Skeletal muscle satellite cell (primary cell): Measurements from ENCODE around the gene SPAG8.

Source experiments
- H3K27me3 ChIP-seq: 2 replicates; pipeline ENCODE4 v1.7.0; 2013; ENCODE audit warnings: low read length; ENCODE audit not compliant: control insufficient read depth, insufficient read depth
- H3K36me3 ChIP-seq: 2 replicates; pipeline ENCODE4 v1.7.0; 2013; ENCODE audit warnings: mild to moderate bottlenecking, control low read depth, low read length; ENCODE audit not compliant: insufficient read depth
- H3K4me1 ChIP-seq: 2 replicates; pipeline ENCODE4 v1.7.0; 2013; ENCODE audit warnings: low read length; ENCODE audit not compliant: control insufficient read depth, insufficient read depth
- H3K4me2 ChIP-seq: 2 replicates; pipeline ENCODE4 v1.7.0; 2013; ENCODE audit warnings: mild to moderate bottlenecking, low read length
- H3K4me3 ChIP-seq: 2 replicates; pipeline ENCODE4 v1.7.0; 2013; ENCODE audit warnings: low read length
- H3K9ac ChIP-seq: 2 replicates; pipeline ENCODE4 v1.7.0; 2013; ENCODE audit warnings: mild to moderate bottlenecking, low read depth, low read length, moderate library complexity
- H3K9me3 ChIP-seq: replicated peaks from 2 replicates; pipeline ENCODE4 v1.7.0; 2013; ENCODE audit warnings: mild to moderate bottlenecking, control low read depth, low read length

SPAG8 gene

DNA sequence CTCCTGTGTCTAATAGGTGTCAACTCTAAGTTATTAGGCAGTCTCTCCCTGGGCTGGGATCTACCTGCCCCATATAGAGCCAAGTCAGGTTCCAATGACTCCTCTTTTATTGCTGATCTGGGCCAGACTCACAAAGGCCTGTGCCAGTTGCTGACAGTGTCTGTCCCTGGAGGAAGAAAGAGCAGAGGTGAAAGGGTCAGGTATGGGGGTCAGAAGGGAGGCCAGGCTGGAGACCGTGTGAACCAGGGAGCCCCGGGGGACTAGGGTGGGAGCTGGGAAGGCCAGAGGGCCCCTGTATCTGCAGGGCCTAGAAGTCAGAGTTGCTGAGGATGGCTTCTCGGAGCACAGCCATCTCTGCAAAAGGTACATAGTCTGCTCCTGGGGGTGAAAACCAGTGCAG lies 6.3 kb upstream of the SPAG8 start:
- peaks cover 11% of the 10 kb centered on the region for H3K4me1 ChIP-seq
- H3K9me3 ChIP-seq = no peaks in the 10 kb centered on the region
- H3K27me3 ChIP-seq = peaks cover 5% of the 10 kb centered on the region
- no peak overlapping the region for H3K9ac ChIP-seq
- no peak overlapping the region for H3K4me2 ChIP-seq
- no peak overlapping the region for H3K4me3 ChIP-seq
- no peaks in the 10 kb centered on the region for H3K36me3 ChIP-seq

DNA sequence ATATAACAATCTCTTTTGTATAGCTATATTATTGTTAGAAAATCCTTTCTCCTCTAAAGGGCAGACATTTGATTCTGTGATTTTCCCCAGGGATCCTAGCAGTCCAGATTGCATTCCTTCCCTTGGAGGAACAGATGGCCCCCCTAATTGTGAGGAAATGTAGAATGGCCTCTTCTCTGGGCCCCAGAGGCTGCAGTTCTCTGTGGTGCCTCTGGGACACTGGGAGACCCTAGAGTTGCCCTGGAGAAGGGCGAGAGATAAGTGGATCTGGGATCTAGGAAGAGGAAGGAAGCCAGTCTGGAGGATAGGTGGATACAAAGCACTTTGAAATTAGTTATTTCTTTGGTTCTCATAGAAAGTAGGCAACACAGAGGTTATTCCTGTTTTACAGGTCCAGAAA lies 4.6 kb upstream of the SPAG8 start:
- Histone ChIP-seq H3K36me3 (no peaks in the 10 kb centered on the region), H3K4me2 (no peak overlapping the region), H3K4me1 (peaks cover 17% of the 10 kb centered on the region), H3K27me3 (peaks cover 5% of the 10 kb centered on the region), H3K9ac (no peak overlapping the region), H3K4me3 (no peak overlapping the region), H3K9me3 (no peaks in the 10 kb centered on the region)

DNA sequence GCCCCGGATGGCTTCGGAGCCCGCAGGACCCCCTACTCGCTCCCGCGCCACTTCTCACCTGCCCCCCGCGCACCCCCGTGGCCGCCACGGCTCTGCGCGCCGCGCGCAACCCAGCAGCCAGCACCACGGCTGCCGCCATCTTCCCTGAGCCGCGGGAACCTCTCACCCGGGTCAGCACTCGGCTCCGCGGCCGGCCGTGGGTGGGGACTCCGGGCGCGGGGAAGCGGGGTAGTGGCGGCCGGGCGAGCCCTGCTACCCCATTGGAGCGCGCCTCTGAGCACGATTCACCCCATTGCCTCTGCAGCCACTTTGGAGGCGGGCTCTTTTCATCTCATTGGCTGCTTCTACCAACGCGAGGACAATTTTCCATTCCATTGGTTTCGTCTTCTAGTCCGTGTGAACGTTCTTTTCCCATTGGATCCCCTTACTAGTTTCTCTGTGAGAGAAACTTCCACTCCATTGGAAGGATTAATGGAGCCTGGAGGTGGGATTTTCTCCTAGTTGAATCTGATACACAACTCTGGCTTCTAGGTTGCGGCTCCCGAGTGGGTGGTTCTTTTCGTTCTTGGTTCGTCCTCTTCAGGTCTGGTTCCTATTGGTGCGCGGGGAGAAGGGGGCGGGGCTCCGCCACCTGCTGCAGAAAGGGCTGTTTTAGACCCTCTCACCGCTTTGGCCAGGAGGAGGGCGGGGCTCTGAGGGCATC lies 2.9 kb upstream of the SPAG8 start, which contains the start of gene HINT2:
HINT2 (minus strand) TSS at position 202 of the 703 bp plus-strand sequence; CDS start at position 139, 63 bp downstream.
- peak within 1 kb of the TSS; percentile 90 for H3K4me2 ChIP-seq
- H3K27me3 ChIP-seq = peaks cover 5% of the 10 kb centered on the region
- H3K36me3 ChIP-seq = no peaks in the 10 kb centered on the region
- peaks cover 21% of the 10 kb centered on the region for H3K4me1 ChIP-seq
- H3K4me3 ChIP-seq = peak within 1 kb of the TSS; percentile 81
- H3K9me3 ChIP-seq = no peaks in the 10 kb centered on the region
- peak within 1 kb of the TSS; percentile 84 for H3K9ac ChIP-seq

DNA sequence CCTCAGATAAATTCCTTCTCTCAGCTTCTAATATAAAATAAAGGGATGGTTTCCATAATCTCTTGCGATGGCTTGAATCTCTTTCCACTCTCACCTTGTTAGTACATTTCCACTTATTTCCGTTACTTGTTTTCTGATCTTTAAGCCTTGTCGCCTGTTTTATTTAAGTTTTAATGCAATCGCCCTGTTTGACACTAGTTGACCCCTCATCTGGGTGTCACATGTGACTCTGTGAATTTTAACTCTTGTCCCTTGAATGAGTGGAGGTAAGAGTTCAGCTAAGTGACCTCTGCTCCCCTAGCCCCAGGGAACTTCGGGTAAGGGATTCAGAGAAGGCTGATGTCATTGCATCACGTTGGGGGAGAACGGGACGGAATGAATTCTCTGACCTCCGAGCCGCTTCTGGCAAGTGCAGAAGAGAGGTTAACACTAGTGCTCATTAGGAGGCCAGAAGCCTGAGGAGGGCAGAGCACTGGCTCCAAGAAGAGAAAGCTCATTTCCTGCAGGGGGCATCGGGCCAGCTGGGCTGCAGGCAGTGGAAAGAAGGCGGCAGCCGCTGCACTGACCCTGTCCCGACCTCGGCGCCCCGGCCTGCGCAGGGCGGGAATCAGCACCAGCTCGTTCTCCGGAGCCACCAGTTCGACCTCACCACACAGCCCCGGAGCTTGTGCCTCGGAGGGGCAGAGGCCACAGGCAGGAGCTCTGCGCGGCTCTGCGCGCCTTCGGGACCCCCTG lies 2.2 kb upstream of the SPAG8 start:
- Histone ChIP-seq H3K4me1 (peaks cover 21% of the 10 kb centered on the region), H3K4me2 (peak overlapping the region; percentile 90), H3K27me3 (peaks cover 5% of the 10 kb centered on the region), H3K9me3 (no peaks in the 10 kb centered on the region), H3K36me3 (peaks cover under 1% of the 10 kb centered on the region), H3K4me3 (peak overlapping the region; percentile 81), H3K9ac (peak overlapping the region; percentile 84)

DNA sequence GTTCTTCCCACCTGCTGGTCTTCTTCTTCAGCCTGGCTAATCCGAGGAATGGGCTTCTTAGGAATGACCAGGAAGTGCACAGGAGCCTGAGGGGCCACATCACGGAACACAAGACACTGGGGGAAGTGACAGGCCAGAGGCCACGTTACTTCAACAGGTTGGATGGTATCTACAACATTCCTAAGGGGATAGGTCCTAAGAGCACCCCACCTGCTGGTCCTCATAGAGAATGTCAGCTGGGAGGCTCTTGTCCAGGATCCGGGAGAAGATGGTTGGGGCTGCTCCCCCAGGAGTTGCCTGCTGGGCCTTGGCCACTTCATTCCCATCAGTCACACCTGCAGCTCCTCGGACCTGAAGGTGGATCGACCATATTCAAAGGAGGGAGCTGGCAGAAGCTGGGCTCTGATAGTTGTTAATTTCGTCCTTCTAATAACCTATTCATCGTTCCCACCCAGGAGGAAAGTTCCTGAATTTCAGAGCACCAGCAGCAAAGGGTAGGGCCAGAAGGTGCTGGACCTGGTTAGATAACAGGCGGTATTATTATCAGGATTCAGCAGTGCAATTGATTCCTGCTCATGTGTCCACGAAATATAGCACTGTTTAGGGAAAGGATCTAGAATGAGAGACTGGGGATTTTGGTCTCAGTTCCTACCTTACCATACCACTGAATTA lies 1.5 kb upstream of the SPAG8 start:
- Histone ChIP-seq H3K4me1 (peaks cover 21% of the 10 kb centered on the region), H3K4me2 (peak overlapping the region; percentile 90), H3K27me3 (peaks cover 5% of the 10 kb centered on the region), H3K36me3 (peaks cover 7% of the 10 kb centered on the region), H3K4me3 (no peak overlapping the region), H3K9me3 (no peaks in the 10 kb centered on the region), H3K9ac (peak overlapping the region; percentile 84)

DNA sequence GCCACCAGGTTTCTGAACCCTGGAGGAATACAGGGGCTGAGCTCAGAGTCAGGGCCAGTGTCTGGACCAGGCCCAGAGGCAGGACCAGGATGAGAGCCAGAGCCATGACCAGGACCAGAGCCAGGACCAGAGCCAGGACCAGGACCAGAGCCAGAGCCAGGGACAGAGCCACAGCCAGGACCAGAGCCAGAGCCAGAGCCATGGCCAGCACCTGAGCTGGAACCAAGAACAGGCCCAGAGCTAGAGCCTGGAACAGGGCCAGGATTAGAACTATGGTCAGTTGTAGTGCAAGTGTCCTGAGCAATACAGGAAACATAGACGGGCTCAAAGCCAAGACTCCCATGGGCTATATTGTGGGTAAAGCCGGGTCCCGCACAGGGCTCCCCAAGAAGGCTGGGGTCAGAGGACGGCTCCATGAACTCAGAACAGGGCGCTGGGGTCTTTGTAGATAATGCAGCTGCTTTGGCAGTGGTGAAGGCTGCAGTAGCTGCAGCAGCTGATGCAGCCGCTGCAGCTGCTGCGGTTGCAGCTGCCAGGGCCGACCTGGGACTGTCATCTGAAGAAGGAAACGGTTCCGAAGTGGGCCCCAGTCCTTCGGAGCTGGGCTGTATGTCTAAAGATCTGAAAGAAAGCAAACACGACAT lies 559 bp downstream of the SPAG8 start:
- H3K36me3 ChIP-seq = peaks cover 24% of the 10 kb centered on the region
- H3K9ac ChIP-seq = peak overlapping the region; percentile 63
- peaks cover 21% of the 10 kb centered on the region for H3K4me1 ChIP-seq
- H3K27me3 ChIP-seq = no peaks in the 10 kb centered on the region
- H3K9me3 ChIP-seq = no peaks in the 10 kb centered on the region
- H3K4me3 ChIP-seq = peak overlapping the region; percentile 74
- H3K4me2 ChIP-seq = peak overlapping the region; percentile 92

DNA sequence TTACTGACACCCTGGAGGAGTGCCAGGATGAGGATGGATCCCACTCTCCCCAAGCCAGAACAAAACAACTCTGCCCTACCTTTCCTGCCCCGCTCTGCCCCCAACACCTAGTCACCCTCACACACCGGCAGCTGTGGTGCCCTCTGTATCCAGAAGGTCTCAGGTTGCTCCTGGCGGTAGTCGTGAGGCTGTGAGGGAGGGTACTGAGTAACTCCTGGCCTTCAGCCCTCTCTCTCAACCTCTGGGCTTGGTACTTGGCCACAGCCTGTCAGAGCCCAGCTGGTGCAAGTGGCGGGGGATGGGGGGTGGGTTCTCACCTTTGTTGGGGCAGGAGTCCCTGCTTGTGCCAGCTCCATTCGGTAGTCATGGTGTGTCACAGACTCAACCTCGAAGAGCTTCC lies 1.9 kb downstream of the SPAG8 start:
- Histone ChIP-seq H3K9me3 (no peaks in the 10 kb centered on the region), H3K27me3 (no peaks in the 10 kb centered on the region), H3K9ac (no peak overlapping the region), H3K4me1 (peaks cover 21% of the 10 kb centered on the region), H3K36me3 (peaks cover 38% of the 10 kb centered on the region), H3K4me3 (no peak overlapping the region), H3K4me2 (no peak overlapping the region)

DNA sequence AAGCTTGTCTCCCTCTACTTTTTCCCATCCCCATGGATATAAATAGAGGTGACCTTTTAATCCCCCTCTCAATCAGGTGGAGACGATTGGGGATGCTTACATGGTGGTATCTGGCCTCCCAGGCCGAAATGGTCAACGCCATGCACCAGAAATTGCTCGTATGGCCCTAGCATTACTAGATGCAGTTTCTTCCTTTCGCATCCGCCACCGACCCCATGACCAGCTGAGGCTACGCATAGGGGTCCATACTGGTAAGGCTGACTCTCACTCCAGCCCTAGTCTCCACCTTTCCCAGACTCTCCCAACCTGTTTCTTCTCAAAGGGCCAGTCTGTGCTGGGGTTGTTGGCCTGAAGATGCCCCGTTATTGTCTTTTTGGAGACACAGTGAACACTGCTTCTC lies 3.6 kb downstream of the SPAG8 start:
- Histone ChIP-seq H3K36me3 (peaks cover 40% of the 10 kb centered on the region), H3K4me1 (peaks cover 14% of the 10 kb centered on the region), H3K4me3 (no peak overlapping the region), H3K4me2 (no peak overlapping the region), H3K9ac (no peak overlapping the region), H3K9me3 (no peaks in the 10 kb centered on the region), H3K27me3 (no peaks in the 10 kb centered on the region)

DNA sequence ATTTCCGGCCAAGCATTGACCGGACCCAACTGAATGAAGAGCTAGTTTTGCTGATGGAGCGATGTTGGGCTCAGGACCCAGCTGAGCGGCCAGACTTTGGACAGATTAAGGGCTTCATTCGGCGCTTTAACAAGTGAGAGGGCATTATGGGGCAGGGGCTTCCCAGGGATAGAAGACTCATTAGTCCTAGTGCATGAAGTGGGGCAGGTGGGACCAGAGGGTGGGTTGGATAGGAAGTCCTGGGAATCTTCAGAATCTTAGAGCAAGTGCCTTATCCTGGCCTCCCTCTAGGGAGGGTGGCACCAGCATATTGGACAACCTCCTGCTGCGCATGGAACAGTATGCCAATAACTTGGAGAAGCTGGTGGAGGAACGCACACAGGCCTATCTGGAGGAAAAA lies 6.0 kb downstream of the SPAG8 start:
- no peak overlapping the region for H3K4me2 ChIP-seq
- no peak overlapping the region for H3K9ac ChIP-seq
- H3K27me3 ChIP-seq = no peaks in the 10 kb centered on the region
- H3K36me3 ChIP-seq = peaks cover 53% of the 10 kb centered on the region
- no peak overlapping the region for H3K4me3 ChIP-seq
- peaks cover 2% of the 10 kb centered on the region for H3K4me1 ChIP-seq
- H3K9me3 ChIP-seq = no peaks in the 10 kb centered on the region

DNA sequence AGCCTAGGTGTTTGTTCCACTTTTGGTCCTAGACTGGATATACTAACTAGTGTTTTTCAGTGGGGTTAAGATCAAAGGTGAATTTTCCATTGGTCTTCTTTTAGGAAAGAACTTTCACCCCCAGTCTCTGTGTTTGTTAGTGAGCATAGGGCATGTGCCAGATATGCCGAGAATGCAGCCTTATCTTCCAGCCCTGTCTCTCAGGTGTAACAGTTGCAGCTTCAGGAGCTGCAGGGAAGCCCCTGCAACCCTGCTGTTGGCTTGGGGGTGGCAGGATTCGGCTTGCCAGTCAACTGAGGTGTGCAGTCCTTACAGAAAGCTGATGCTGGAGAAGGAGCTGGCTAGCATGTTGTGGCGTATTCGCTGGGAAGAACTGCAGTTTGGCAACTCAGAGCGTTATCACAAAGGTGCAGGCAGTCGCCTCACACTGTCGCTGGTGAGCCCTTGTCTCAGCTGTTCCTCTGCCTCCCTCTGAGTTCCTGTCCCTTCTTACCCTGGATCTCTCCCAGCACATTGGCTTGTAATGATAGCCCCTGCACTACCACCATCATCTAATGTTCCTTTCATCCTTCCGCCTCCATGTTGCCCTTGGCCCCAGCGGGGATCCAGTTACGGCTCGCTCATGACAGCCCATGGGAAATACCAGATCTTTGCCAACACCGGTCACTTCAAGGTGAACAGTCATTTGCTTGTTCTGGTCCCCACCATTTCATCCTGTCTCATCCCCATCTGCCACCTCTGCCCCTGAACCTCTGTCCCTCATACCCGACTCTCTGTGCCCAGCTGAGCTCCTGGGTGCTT lies 10.5 kb downstream of the SPAG8 start:
- Histone ChIP-seq H3K9me3 (no peaks in the 10 kb centered on the region), H3K4me2 (no peak overlapping the region), H3K4me1 (peaks cover 12% of the 10 kb centered on the region), H3K4me3 (no peak overlapping the region), H3K9ac (no peak overlapping the region), H3K36me3 (peaks cover 41% of the 10 kb centered on the region), H3K27me3 (no peaks in the 10 kb centered on the region)
